B cell (primary cell): ENCODE results near the gene RNF34. TPM values are rescaled to one million over a fixed set of nuclear protein-coding genes. Genes with fewer than 3 reads are reported as not detected.
A peak's percentile ranks its signal among the peaks of the same experiment; 100 is the strongest.

Experiments
- ATAC-seq: fragments of 200-7000 bp; cut with Tn5 transposase; one replicate; pipeline ENCODE4 v1.10.0; 2021; ENCODE audit warnings: low read depth, mild to moderate bottlenecking, moderate number of reproducible peaks, moderate library complexity
- CTCF ChIA-PET: fragments of 350-600 bp; sonication (Branson Sonifier 250); formaldehyde crosslinking; loops from one replicate; lab custom pipeline; 2021; ENCODE audit warnings: antibody characterized with exemption, inconsistent platforms; lab: Charles Lee
- POLR2A ChIA-PET: fragments of 350-600 bp; sonication (Branson Sonifier 250); formaldehyde crosslinking; loops from one replicate; lab custom pipeline; 2021; ENCODE audit warnings: antibody characterized with exemption; lab: Charles Lee
- DNase-seq: peaks from one replicate; pipeline ENCODE4 v3.0.0; 2013
- H2AFZ ChIP-seq: 2 replicates; pipeline ENCODE4 v1.6.1; 2012; ENCODE audit warnings: mild to moderate bottlenecking, low read depth, low read length; ENCODE audit not compliant: insufficient read depth, poor library complexity, severe bottlenecking
- H3K27ac ChIP-seq, 2 donors: 1 replicate in 1 of 2; 2 replicates in 1 of 2; pipeline ENCODE4 v1.5.1; 2012 to 2013; ENCODE audit warnings: low read length in 2 of 2, mild to moderate bottlenecking in 2 of 2, moderate library complexity in 1 of 2
- H3K27me3 ChIP-seq, 4 experiments: fragments of 200-600 bp in 1 of 4; sonication (generic) in 1 of 4; replicated peaks in 1 of 4; 1 replicate in 2 of 4; 2 replicates in 2 of 4; pipeline versions ENCODE4 v1.6.1 to v1.7.0; 2013 to 2016; ENCODE audit warnings: low read length in 3 of 4, mild to moderate bottlenecking in 2 of 4, mixed read lengths in 1 of 4, moderate library complexity in 1 of 4; ENCODE audit not compliant: insufficient read depth in 4 of 4, control insufficient read depth in 3 of 4; ENCODE audit errors: control extremely low read depth in 1 of 4
- H3K36me3 ChIP-seq, 2 experiments: replicated peaks in 1 of 2; 1 replicate in 1 of 2; 2 replicates in 1 of 2; pipeline versions ENCODE4 v1.6.1 to v1.7.1; 2013; ENCODE audit warnings: low read length in 1 of 2; ENCODE audit not compliant: insufficient read depth in 2 of 2, control insufficient read depth in 1 of 2; ENCODE audit errors: control extremely low read depth in 1 of 2, extremely low read depth in 1 of 2
- H3K4me1 ChIP-seq, 2 donors: fragments of 200-600 bp in 1 of 2; sonication (generic) in 1 of 2; 1 replicate in 1 of 2; 2 replicates in 1 of 2; pipeline versions ENCODE4 v1.5.1 to v1.6.1; 2013 to 2017; ENCODE audit warnings: low read length in 2 of 2; ENCODE audit not compliant: control insufficient read depth in 2 of 2, insufficient read depth in 2 of 2
- H3K4me2 ChIP-seq: replicated peaks from 2 replicates; pipeline ENCODE3; 2012; ENCODE audit warnings: mild to moderate bottlenecking, low read depth, low read length; ENCODE audit not compliant: poor library complexity, severe bottlenecking
- H3K4me3 ChIP-seq, 5 experiments: fragments of 200-600 bp in 1 of 5; sonication (generic) in 1 of 5; 1 replicate in 3 of 5; 2 replicates in 2 of 5; pipeline versions ENCODE4 v1.5.1 to v1.7.0; 2011 to 2016; ENCODE audit warnings: low read length in 4 of 5, mild to moderate bottlenecking in 4 of 5, low read depth in 2 of 5, control low read depth in 1 of 5, moderate library complexity in 1 of 5; ENCODE audit not compliant: insufficient read depth in 1 of 5; ENCODE audit errors: control extremely low read depth in 1 of 5, extremely low read depth in 1 of 5
- H3K79me2 ChIP-seq: fragments of 200-600 bp; sonication (generic); one replicate; pipeline ENCODE4 v1.6.0; 2016; ENCODE audit warnings: low read length; ENCODE audit not compliant: control insufficient read depth, insufficient read depth
- H3K9ac ChIP-seq: fragments of 200-600 bp; sonication (generic); 2 replicates; pipeline ENCODE4 v1.6.1; 2017; ENCODE audit warnings: mild to moderate bottlenecking, low read length, moderate library complexity
- H3K9me3 ChIP-seq, 3 donors: one replicate each; pipeline versions ENCODE4 v1.6.1 to v1.7.1; 2013; ENCODE audit warnings: low read length in 2 of 3; ENCODE audit not compliant: control insufficient read depth in 2 of 3, insufficient read depth in 1 of 3; ENCODE audit errors: control extremely low read depth in 1 of 3
- H4K20me1 ChIP-seq: 2 replicates; pipeline ENCODE4 v1.6.0; 2012; ENCODE audit warnings: mild to moderate bottlenecking, low read length; ENCODE audit not compliant: insufficient read depth, control insufficient read depth, poor library complexity, severe bottlenecking
- H3K27ac Mint-ChIP-seq: one replicate; pipeline ENCODE4 v1.8.0; 2021; ENCODE audit warnings: mixed read lengths
- H3K27me3 Mint-ChIP-seq: one replicate; pipeline ENCODE4 v1.8.0; 2021; ENCODE audit warnings: mixed read lengths
- H3K4me1 Mint-ChIP-seq: one replicate; pipeline ENCODE4 v1.8.0; 2021; ENCODE audit warnings: mixed read lengths
- H3K4me3 Mint-ChIP-seq: one replicate; pipeline ENCODE4 v1.8.0; 2021; ENCODE audit warnings: mixed read lengths
- H3K9me3 Mint-ChIP-seq: one replicate; pipeline ENCODE4 v1.8.0; 2022; ENCODE audit warnings: mixed read lengths; ENCODE audit not compliant: insufficient read depth
- EZH2 ChIP-seq: IDR thresholded peaks from 2 replicates; pipeline ENCODE4 v1.6.1; 2012; ENCODE audit warnings: borderline replicate concordance, low read depth, mild to moderate bottlenecking, moderate library complexity, low read length; ENCODE audit not compliant: insufficient read depth, poor library complexity, severe bottlenecking
- WGBS: methylation state at CpG from one replicate; pipeline ENCODE4 v1.1.5; 2013; ENCODE audit warnings: missing lambda C conversion rate; ENCODE audit not compliant: insufficient coverage; 5-methylcytosine and 5-hydroxymethylcytosine counted together
- intact Hi-C: fragments of 100-400 bp; cut with micrococcal nuclease; formaldehyde crosslinking; loops from one replicate; pipeline ENCODE4 v1.10.0; 2022
- polyA plus RNA-seq: library from polyadenylated mRNA; depleted of rRNA; stranded (reverse); fragments of >200 nt; gene quantifications from 2 replicates; pipeline ENCODE4 v1.2.3, GENCODE V29; 2012
- total RNA-seq, 2 donors: library from RNA; stranded (reverse); fragments of 120-200 nt in 1 of 2; gene quantifications; 1 replicate in 1 of 2; 2 replicates in 1 of 2; pipeline versions ENCODE4 v1.2.3 to v1.2.4, GENCODE V29; 2013 to 2022
- TF ChIP-seq, protein P1 (sequence below): fragments of 200-600 bp; IDR thresholded peaks from one replicate; pipeline ENCODE4 v1.8.0; 2022; ENCODE audit warnings: antibody characterized with exemption, mild to moderate bottlenecking

The RNF34 gene
- total and polyA plus RNA-seq, 2 donors (not counting 1 experiment from before 2014, with no cell fraction given), result 24.9 to 86.7 TPM

DNA sequence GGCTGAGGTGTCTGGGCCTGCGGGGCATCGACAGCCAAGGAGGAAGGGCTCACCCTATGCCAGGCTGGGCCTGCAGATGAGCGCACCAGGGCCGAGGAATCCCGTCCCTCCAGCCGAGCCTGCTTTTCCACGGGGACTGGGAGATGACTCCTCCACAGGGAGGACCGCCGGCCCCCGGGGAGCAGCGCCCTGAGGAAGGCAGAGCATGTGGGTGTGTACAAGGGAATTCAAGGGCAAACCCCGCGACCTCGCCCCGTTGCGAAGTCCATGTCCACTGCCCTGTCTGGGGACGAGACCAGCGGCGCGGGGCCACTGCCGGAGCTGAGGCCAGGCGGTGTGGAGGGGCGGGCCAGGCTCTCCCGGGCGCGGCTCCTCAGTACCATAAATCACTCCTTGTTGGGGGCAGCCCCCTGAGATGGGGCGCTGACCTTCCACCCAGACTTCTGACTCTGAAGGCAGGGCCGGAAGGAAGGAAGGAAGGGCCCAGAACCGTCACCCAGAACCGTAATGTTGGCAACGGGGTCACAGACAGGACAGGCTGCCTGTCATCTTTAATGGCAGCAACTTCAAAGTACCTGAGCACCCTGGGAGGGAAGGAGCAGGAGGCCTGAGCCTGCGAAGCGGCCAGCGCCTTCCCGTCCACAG, 52.5 kb downstream of the RNF34 start:
- peaks cover 0 to 41% of the 10 kb centered on the region in 2 experiments for H3K36me3 ChIP-seq
- no peaks in the 10 kb centered on the region for H3K27me3 ChIP-seq
- H2AFZ ChIP-seq, result no peak overlapping the region
- Mint-ChIP-seq H3K27ac (peak overlapping the region; percentile 23), H3K9me3 (no peaks in the 10 kb centered on the region), H3K4me1 (peaks cover 62% of the 10 kb centered on the region), H3K27me3 (no peaks in the 10 kb centered on the region), H3K4me3 (no peak overlapping the region)
- WGBS, result 89% methylated on average over 32 of the region's 35 CpGs
- peaks cover 96% of the 10 kb centered on the region for H3K79me2 ChIP-seq
- intact Hi-C loops, result no loop called here
- no peak for ATAC-seq
- TF ChIP-seq EZH2, result no peak
- TF ChIP-seq, protein P1, sequence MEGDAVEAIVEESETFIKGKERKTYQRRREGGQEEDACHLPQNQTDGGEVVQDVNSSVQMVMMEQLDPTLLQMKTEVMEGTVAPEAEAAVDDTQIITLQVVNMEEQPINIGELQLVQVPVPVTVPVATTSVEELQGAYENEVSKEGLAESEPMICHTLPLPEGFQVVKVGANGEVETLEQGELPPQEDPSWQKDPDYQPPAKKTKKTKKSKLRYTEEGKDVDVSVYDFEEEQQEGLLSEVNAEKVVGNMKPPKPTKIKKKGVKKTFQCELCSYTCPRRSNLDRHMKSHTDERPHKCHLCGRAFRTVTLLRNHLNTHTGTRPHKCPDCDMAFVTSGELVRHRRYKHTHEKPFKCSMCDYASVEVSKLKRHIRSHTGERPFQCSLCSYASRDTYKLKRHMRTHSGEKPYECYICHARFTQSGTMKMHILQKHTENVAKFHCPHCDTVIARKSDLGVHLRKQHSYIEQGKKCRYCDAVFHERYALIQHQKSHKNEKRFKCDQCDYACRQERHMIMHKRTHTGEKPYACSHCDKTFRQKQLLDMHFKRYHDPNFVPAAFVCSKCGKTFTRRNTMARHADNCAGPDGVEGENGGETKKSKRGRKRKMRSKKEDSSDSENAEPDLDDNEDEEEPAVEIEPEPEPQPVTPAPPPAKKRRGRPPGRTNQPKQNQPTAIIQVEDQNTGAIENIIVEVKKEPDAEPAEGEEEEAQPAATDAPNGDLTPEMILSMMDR, result no peak
- DNase-seq, result no peak
- no peak overlapping the region for H3K4me3 ChIP-seq
- peaks cover 21 to 42% of the 10 kb centered on the region in 2 donors for H3K4me1 ChIP-seq
- peak overlapping the region in 1 of 2 donors; percentile 59 for H3K27ac ChIP-seq
- no peak overlapping the region for H3K9ac ChIP-seq
- H3K4me2 ChIP-seq, result peak overlapping the region; percentile 55
- no peaks in the 10 kb centered on the region for H3K9me3 ChIP-seq
- POLR2A ChIA-PET, result interaction anchor here (0.5 kb wide), 1 partner anchor 163 kb away, joined by 8 read pairs; no protein-coding TSS in a partner anchor
- CTCF ChIA-PET, result no interaction called here
- peaks cover 84% of the 10 kb centered on the region for H4K20me1 ChIP-seq

DNA sequence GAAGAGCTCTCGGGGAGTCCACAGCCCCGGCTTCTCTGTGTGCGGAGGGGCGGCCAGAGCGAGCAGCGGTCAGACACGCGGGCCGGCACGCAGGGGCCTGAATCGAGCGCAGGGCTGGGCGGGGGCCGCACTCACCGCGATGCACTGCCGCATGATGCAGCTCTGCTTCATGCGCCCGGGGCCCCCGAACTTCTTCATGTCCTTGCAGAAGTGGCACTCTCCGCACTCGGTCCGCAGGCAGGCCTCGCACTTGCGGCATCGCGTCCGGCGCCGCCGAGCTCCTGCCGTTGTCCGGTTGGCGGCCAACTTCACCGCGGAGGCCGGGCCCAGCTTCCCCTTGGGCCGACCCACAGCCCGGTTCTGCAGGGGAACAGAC, 53.1 kb downstream of the RNF34 start:
- ATAC-seq (no peak), DNase-seq (no peak)
- peaks cover 0 to 41% of the 10 kb centered on the region in 2 experiments for H3K36me3 ChIP-seq
- CTCF ChIA-PET, result interaction anchor here (0.5 kb wide), 1 partner anchor 881 kb away, joined by 4 read pairs; no protein-coding TSS in a partner anchor
- H3K27me3 ChIP-seq, result no peaks in the 10 kb centered on the region
- Mint-ChIP-seq H3K27ac (no peak overlapping the region), H3K27me3 (no peaks in the 10 kb centered on the region), H3K4me3 (no peak overlapping the region), H3K9me3 (no peaks in the 10 kb centered on the region), H3K4me1 (peaks cover 66% of the 10 kb centered on the region)
- POLR2A ChIA-PET, result interaction anchor here (0.5 to 0.6 kb wide), 2 partner anchors 104 to 162 kb away, joined by 4 to 8 read pairs; no protein-coding TSS in a partner anchor
- intact Hi-C loops, result no loop called here
- no peak overlapping the region for H3K4me3 ChIP-seq
- 97% methylated on average over 39 of the region's 39 CpGs for WGBS
- H3K79me2 ChIP-seq, result peaks cover 96% of the 10 kb centered on the region
- H2AFZ ChIP-seq, result no peak overlapping the region
- H3K4me2 ChIP-seq, result no peak overlapping the region
- peaks cover 89% of the 10 kb centered on the region for H4K20me1 ChIP-seq
- no peaks in the 10 kb centered on the region for H3K9me3 ChIP-seq
- H3K27ac ChIP-seq, result no peak overlapping the region
- TF ChIP-seq, protein P1, result no peak
- TF ChIP-seq EZH2, result no peak
- H3K9ac ChIP-seq, result no peak overlapping the region
- H3K4me1 ChIP-seq, result peaks cover 21 to 42% of the 10 kb centered on the region in 2 donors
